ENCODE data around the gene MAP4K2.

The MAP4K2 gene

GRCh38 chr11:64810271-64810890 is 7.4 kb upstream of the MAP4K2 start, which contains the start of gene MEN1:
Gene MEN1, minus strand, starts transcription at chr11:64810551. Its CDS starts 442 bp downstream, at chr11:64810109.
- peak within 1 kb of the TSS; percentile 83 for H3K4me3 ChIP-seq (ENCODE audit: low read depth, low read length)
- TF ChIP-seq CTCF (IDR thresholded peaks at IDR 0.05; ENCODE audit: insufficient read depth, low read length, missing control alignments), result no peak
- peak; percentile 58 for DNase-seq (ENCODE audit: low read depth, low spot score)
- POLR2A ChIA-PET, result interaction anchor here (1.0 to 1.6 kb wide), 2 partner anchors 12 to 67 kb away, joined by 3 to 5 read pairs; partner anchors contain the start of gene EHD1
- CTCF ChIA-PET, result interaction anchor here (1.0 to 2.8 kb wide), 8 partner anchors 10 to 216 kb away, joined by 3 to 14 read pairs (median 3); partner anchors contain the start of gene CDC42BPG

GRCh38 chr11:64809781-64810241 is 6.8 kb upstream of the MAP4K2 start:
- CTCF ChIA-PET, result interaction anchor here (0.9 to 2.8 kb wide), 7 partner anchors 34 to 309 kb away, joined by 3 to 14 read pairs (median 4); partner anchors contain the start of genes ARL2 and CDC42BPG
- no peak for TF ChIP-seq CTCF (IDR thresholded peaks at IDR 0.05; ENCODE audit: insufficient read depth, low read length, missing control alignments)
- peak overlapping the region; percentile 83 for H3K4me3 ChIP-seq (ENCODE audit: low read depth, low read length)
- POLR2A ChIA-PET, result interaction anchor here (0.7 to 1.6 kb wide), 2 partner anchors 68 to 203 kb away, joined by 4 to 5 read pairs; partner anchors contain the start of gene EHD1
- DNase-seq (ENCODE audit: low read depth, low spot score), result no peak

GRCh38 chr11:64805481-64805880 is 2.5 kb upstream of the MAP4K2 start:
- no peak for TF ChIP-seq CTCF (IDR thresholded peaks at IDR 0.05; ENCODE audit: insufficient read depth, low read length, missing control alignments)
- ChIA-PET CTCF (no interaction called here), POLR2A (no interaction called here)
- no peak overlapping the region for H3K4me3 ChIP-seq (ENCODE audit: low read depth, low read length)
- no peak for DNase-seq (ENCODE audit: low read depth, low spot score)

GRCh38 chr11:64804346-64805210 is 1.6 kb upstream of the MAP4K2 start:
- no peak for DNase-seq (ENCODE audit: low read depth, low spot score)
- H3K4me3 ChIP-seq (ENCODE audit: low read depth, low read length), result no peak overlapping the region; the same call in 1 of the 2 replicates
- TF ChIP-seq CTCF (IDR thresholded peaks at IDR 0.05; ENCODE audit: insufficient read depth, low read length, missing control alignments), result no peak
- CTCF ChIA-PET, result interaction anchor here (0.7 to 1.9 kb wide), 6 partner anchors 13 to 309 kb away, joined by 3 to 5 read pairs (median 4); no protein-coding TSS in a partner anchor
- POLR2A ChIA-PET, result interaction anchor here (0.5 to 0.6 kb wide), 2 partner anchors 25 to 122 kb away, joined by 3 to 4 read pairs; no protein-coding TSS in a partner anchor

- POLR2A ChIA-PET, result interaction anchor here (0.5 to 0.6 kb wide), 2 partner anchors 25 to 123 kb away, joined by 3 to 4 read pairs; no protein-coding TSS in a partner anchor
- CTCF ChIA-PET, result interaction anchor here (0.7 to 1.9 kb wide), 7 partner anchors 10 to 309 kb away, joined by 3 to 5 read pairs (median 4); no protein-coding TSS in a partner anchor
- DNase-seq (ENCODE audit: low read depth, low spot score), result no peak
- TF ChIP-seq CTCF (IDR thresholded peaks at IDR 0.05; ENCODE audit: insufficient read depth, low read length, missing control alignments), result no peak
- peak overlapping the region; percentile 75 for H3K4me3 ChIP-seq (ENCODE audit: low read depth, low read length)
Measured at GRCh38 chr11:64803846-64804345, 882 bp upstream of the MAP4K2 start.

All from AG04449 (cell line).